OCI-LY1 (cell line): ENCODE measurements around the gene FYB2.
A peak's percentile ranks its signal among the peaks of the same experiment; 100 is the strongest.

ENCODE experiments used
- H2AFZ ChIP-seq: fragments of 200-600 bp; sonication (generic), shearing (Covaris generic); 2 replicates; pipeline ENCODE4 v1.6.0; 2014; ENCODE audit warnings: antibody characterized with exemption, mild to moderate bottlenecking, low read length
- H3F3A ChIP-seq: fragments of 200-600 bp; sonication (generic), shearing (Covaris generic); 2 replicates; pipeline ENCODE4 v1.6.0; 2014; ENCODE audit warnings: mild to moderate bottlenecking, antibody characterized with exemption, low read length, moderate library complexity; ENCODE audit not compliant: insufficient read depth
- H3K27ac ChIP-seq: fragments of 200-600 bp; sonication (generic); 2 replicates; pipeline ENCODE4 v1.5.1; 2014; ENCODE audit warnings: low read length, mixed run types, mild to moderate bottlenecking, low read depth; ENCODE audit not compliant: poor library complexity, severe bottlenecking
- H3K27me3 ChIP-seq: fragments of 200-600 bp; sonication (generic); 2 replicates; pipeline ENCODE4 v1.6.0; 2014; ENCODE audit warnings: antibody characterized with exemption, mild to moderate bottlenecking, low read length, moderate library complexity; ENCODE audit not compliant: insufficient read depth
- H3K36me3 ChIP-seq: fragments of 200-600 bp; sonication (generic); 2 replicates; pipeline ENCODE4 v1.6.1; 2014; ENCODE audit warnings: mild to moderate bottlenecking, antibody characterized with exemption, low read length, moderate library complexity, mixed read lengths; ENCODE audit not compliant: insufficient read depth
- H3K4me1 ChIP-seq: fragments of 200-600 bp; sonication (generic); 2 replicates; pipeline ENCODE4 v1.5.1; 2014; ENCODE audit warnings: mild to moderate bottlenecking, low read length, moderate library complexity; ENCODE audit not compliant: insufficient read depth, severe bottlenecking
- H3K4me2 ChIP-seq: fragments of 200-600 bp; sonication (generic), shearing (Covaris generic); 2 replicates; pipeline ENCODE4 v1.6.1; 2014; ENCODE audit warnings: low read length
- H3K4me3 ChIP-seq: fragments of 200-600 bp; sonication (generic); 2 replicates; pipeline ENCODE4 v1.5.1; 2014; ENCODE audit warnings: low read length, low read depth, mild to moderate bottlenecking, mixed read lengths; ENCODE audit not compliant: poor library complexity, severe bottlenecking
- H3K79me2 ChIP-seq: fragments of 200-600 bp; shearing (Covaris generic); 2 replicates; pipeline ENCODE4 v1.6.1; 2016; ENCODE audit warnings: mixed run types, low read length, mixed read lengths; ENCODE audit not compliant: insufficient read depth
- H3K9ac ChIP-seq: fragments of 200-600 bp; sonication (generic), shearing (Covaris generic); 2 replicates; pipeline ENCODE4 v1.6.1; 2014; ENCODE audit warnings: mild to moderate bottlenecking, low read length, mixed read lengths
- H3K9me2 ChIP-seq: fragments of 200-600 bp; sonication (generic), shearing (Covaris generic); 2 replicates; pipeline ENCODE4 v1.6.1; 2014; ENCODE audit warnings: low read depth, mild to moderate bottlenecking, low read length, mixed read lengths
- H3K9me3 ChIP-seq: fragments of 200-600 bp; shearing (Covaris generic); 2 replicates; pipeline ENCODE4 v1.6.1; 2014; ENCODE audit warnings: low read length, mixed read lengths
- H4K20me1 ChIP-seq: fragments of 200-600 bp; sonication (generic), shearing (Covaris generic); 2 replicates; pipeline ENCODE4 v1.6.0; 2016; ENCODE audit warnings: mild to moderate bottlenecking, low read length; ENCODE audit not compliant: insufficient read depth
- CTCF ChIP-seq: fragments of 200-600 bp; sonication (generic), shearing (Covaris generic); IDR thresholded peaks from 2 replicates; pipeline ENCODE4 v1.5.1; 2017; ENCODE audit warnings: mild to moderate bottlenecking, antibody characterized with exemption, low read length, moderate library complexity, mixed read lengths
- EZH2 ChIP-seq: fragments of 200-600 bp; sonication (generic), shearing (Covaris generic); IDR thresholded peaks from 2 replicates; pipeline ENCODE4 v1.8.0; 2017; ENCODE audit warnings: borderline replicate concordance, mixed run types, mild to moderate bottlenecking, antibody characterized with exemption, low read length, moderate library complexity, mixed read lengths

Gene FYB2

GRCh38 chr1:56803561-56804156 is 15.5 kb downstream of the FYB2 start:
- TF ChIP-seq EZH2 (no peak), CTCF (peak; percentile 46; the same call in 1 of the 2 replicates)
- Histone ChIP-seq H3K4me1 (no peaks in the 10 kb centered on the region), H3K27me3 (no peaks in the 10 kb centered on the region), H3K4me3 (no peak overlapping the region), H3K27ac (no peak overlapping the region), H3F3A (no peaks in the 10 kb centered on the region), H3K79me2 (no peaks in the 10 kb centered on the region), H3K36me3 (no peaks in the 10 kb centered on the region), H3K4me2 (no peak overlapping the region), H3K9me2 (no peaks in the 10 kb centered on the region), H2AFZ (no peak overlapping the region), H3K9me3 (no peaks in the 10 kb centered on the region), H3K9ac (no peak overlapping the region), H4K20me1 (no peaks in the 10 kb centered on the region)

- H3K36me3 ChIP-seq = no peaks in the 10 kb centered on the region
- H3K4me2 ChIP-seq = no peak overlapping the region
- no peaks in the 10 kb centered on the region for H4K20me1 ChIP-seq
- no peak overlapping the region for H3K4me3 ChIP-seq
- H3K27me3 ChIP-seq = no peaks in the 10 kb centered on the region
- no peaks in the 10 kb centered on the region for H3K9me3 ChIP-seq
- no peaks in the 10 kb centered on the region for H3K79me2 ChIP-seq
- H3F3A ChIP-seq = no peaks in the 10 kb centered on the region
- H3K27ac ChIP-seq = no peak overlapping the region
- H3K9ac ChIP-seq = no peak overlapping the region
- H2AFZ ChIP-seq = no peak overlapping the region
- H3K4me1 ChIP-seq = no peaks in the 10 kb centered on the region
- TF ChIP-seq CTCF (no peak), EZH2 (no peak)
- no peaks in the 10 kb centered on the region for H3K9me2 ChIP-seq
Observed at GRCh38 chr1:56799605-56800400, 19.4 kb downstream of the FYB2 start.

GRCh38 chr1:56798053-56798471 is 21.1 kb downstream of the FYB2 start:
- no peaks in the 10 kb centered on the region for H3K9me3 ChIP-seq
- H3K4me2 ChIP-seq = no peak overlapping the region
- H3K4me1 ChIP-seq = no peaks in the 10 kb centered on the region
- H3K9ac ChIP-seq = no peak overlapping the region
- no peak for TF ChIP-seq EZH2
- no peak for TF ChIP-seq CTCF
- H3K4me3 ChIP-seq = no peak overlapping the region
- H3F3A ChIP-seq = no peaks in the 10 kb centered on the region
- no peaks in the 10 kb centered on the region for H3K27me3 ChIP-seq
- H3K9me2 ChIP-seq = no peaks in the 10 kb centered on the region
- H3K79me2 ChIP-seq = no peaks in the 10 kb centered on the region
- H3K36me3 ChIP-seq = no peaks in the 10 kb centered on the region
- H4K20me1 ChIP-seq = no peaks in the 10 kb centered on the region
- no peak overlapping the region for H2AFZ ChIP-seq
- H3K27ac ChIP-seq = no peak overlapping the region
